Keratinocyte (primary cell): ENCODE measurements around the gene COL6A1. TPM values are rescaled to one million over a fixed set of nuclear protein-coding genes. Genes with fewer than 3 reads are reported as not detected.

ENCODE experiments used
- DNase-seq: peaks from one replicate; pipeline ENCODE4 v3.0.0-alpha.2; 2011; ENCODE audit warnings: low read depth, missing footprints, low spot score
- FAIRE-seq: peaks from 2 replicates; lab custom pipeline; 2011; peaks lifted over from hg19 to GRCh38; lab: Jason Lieb, UNC
- H2AFZ ChIP-seq: 2 replicates; pipeline ENCODE4 v1.6.0; 2012; ENCODE audit warnings: low read length, control low read depth, inconsistent platforms; ENCODE audit not compliant: control insufficient read depth
- H3K27ac ChIP-seq: 2 replicates; pipeline ENCODE4 v1.5.1; 2011; ENCODE audit warnings: low read length; ENCODE audit not compliant: control insufficient read depth, insufficient read depth
- H3K27me3 ChIP-seq: 3 replicates; pipeline ENCODE4 v1.6.0; 2011; ENCODE audit warnings: low read length; ENCODE audit not compliant: control insufficient read depth, insufficient read depth; ENCODE audit errors: extremely low read depth
- H3K36me3 ChIP-seq, 2 experiments: 2 replicates in 1 of 2; 3 replicates in 1 of 2; pipeline ENCODE4 v1.5.1; 2011; ENCODE audit warnings: low read length in 2 of 2, mild to moderate bottlenecking in 1 of 2; ENCODE audit not compliant: control insufficient read depth in 2 of 2, insufficient read depth in 2 of 2; ENCODE audit errors: extremely low read depth in 1 of 2
- H3K4me1 ChIP-seq: 3 replicates; pipeline ENCODE4 v1.5.1; 2011; ENCODE audit warnings: low read length; ENCODE audit not compliant: control insufficient read depth, insufficient read depth; ENCODE audit errors: extremely low read depth
- H3K4me2 ChIP-seq: 3 replicates; pipeline ENCODE4 v1.6.0; 2011; ENCODE audit warnings: low read depth, low read length; ENCODE audit not compliant: control insufficient read depth, insufficient read depth; ENCODE audit errors: extremely low read depth
- H3K4me3 ChIP-seq, 3 experiments: fragments of 200-600 bp in 1 of 3; sonication (generic) in 1 of 3; 2 replicates in 2 of 3; 3 replicates in 1 of 3; pipeline ENCODE4 v1.5.1; 2011 to 2016; ENCODE audit warnings: low read length in 3 of 3, mild to moderate bottlenecking in 3 of 3, control low read depth in 2 of 3, inconsistent platforms in 1 of 3, low read depth in 1 of 3, mixed read lengths in 1 of 3, mixed run types in 1 of 3, moderate library complexity in 1 of 3; ENCODE audit not compliant: control insufficient read depth in 2 of 3, insufficient read depth in 2 of 3; ENCODE audit errors: extremely low read depth in 1 of 3
- H3K79me2 ChIP-seq: 2 replicates; pipeline ENCODE4 v1.6.0; 2012; ENCODE audit warnings: low read length; ENCODE audit not compliant: control insufficient read depth, insufficient read depth
- H3K9ac ChIP-seq: 3 replicates; pipeline ENCODE4 v1.6.0; 2011; ENCODE audit warnings: low read length; ENCODE audit not compliant: control insufficient read depth, insufficient read depth; ENCODE audit errors: extremely low read depth
- H3K9me1 ChIP-seq: 3 replicates; pipeline ENCODE4 v1.6.0; 2011; ENCODE audit warnings: low read length; ENCODE audit not compliant: control insufficient read depth, insufficient read depth; ENCODE audit errors: extremely low read depth
- H3K9me3 ChIP-seq: 2 replicates; pipeline ENCODE4 v1.5.1; 2012; ENCODE audit warnings: low read depth, low read length; ENCODE audit not compliant: control insufficient read depth
- H4K20me1 ChIP-seq: 3 replicates; pipeline ENCODE4 v1.6.0; 2011; ENCODE audit warnings: low read length; ENCODE audit not compliant: control insufficient read depth, insufficient read depth; ENCODE audit errors: extremely low read depth
- EZH2 ChIP-seq: IDR thresholded peaks from one replicate; pipeline ENCODE4 v1.6.1; 2012; ENCODE audit warnings: inconsistent platforms, mild to moderate bottlenecking, low read length, moderate library complexity
- dilution Hi-C: fragments of 300-500 bp; cut with MboI; formaldehyde crosslinking; loops from one replicate; pipeline ENCODE4 v1.7.0; 2020; ENCODE audit warnings: low sequenced_read_pairs; ENCODE audit not compliant: extremely low pct_ligation_motif_present
- polyA plus RNA-seq, 5 experiments: library from polyadenylated mRNA; depleted of rRNA in 3 of 5; stranded (reverse) in 3 of 5; stranded (forward) in 1 of 5; unstranded in 1 of 5; fragments of >200 nt; gene quantifications; 1 replicate in 1 of 5; 2 replicates in 3 of 5; 3 replicates in 1 of 5; pipeline versions ENCODE4 v1.2.1 to v1.2.3, GENCODE V29; 2011 to 2012; ENCODE audit warnings: missing spikeins in 2 of 5, low read depth in 1 of 5, low replicate concordance in 1 of 5
- TF ChIP-seq, protein P1 (sequence below), 3 experiments: IDR thresholded peaks in 1 of 3; conservative IDR thresholded peaks in 1 of 3; optimal IDR thresholded peaks in 1 of 3; 2 replicates in 2 of 3; 3 replicates in 1 of 3; pipeline versions ENCODE3 to v1.5.1; 2011; ENCODE audit warnings: low read length in 3 of 3, mild to moderate bottlenecking in 3 of 3, moderate library complexity in 2 of 3, control low read depth in 1 of 3, inconsistent platforms in 1 of 3; ENCODE audit not compliant: insufficient read depth in 2 of 3; ENCODE audit errors: extremely low read depth in 1 of 3

The COL6A1 gene
- polyA plus RNA-seq, 1 donor (not counting 4 experiments of a cell fraction or from before 2014, with no cell fraction given), result 2.5 TPM

DNA sequence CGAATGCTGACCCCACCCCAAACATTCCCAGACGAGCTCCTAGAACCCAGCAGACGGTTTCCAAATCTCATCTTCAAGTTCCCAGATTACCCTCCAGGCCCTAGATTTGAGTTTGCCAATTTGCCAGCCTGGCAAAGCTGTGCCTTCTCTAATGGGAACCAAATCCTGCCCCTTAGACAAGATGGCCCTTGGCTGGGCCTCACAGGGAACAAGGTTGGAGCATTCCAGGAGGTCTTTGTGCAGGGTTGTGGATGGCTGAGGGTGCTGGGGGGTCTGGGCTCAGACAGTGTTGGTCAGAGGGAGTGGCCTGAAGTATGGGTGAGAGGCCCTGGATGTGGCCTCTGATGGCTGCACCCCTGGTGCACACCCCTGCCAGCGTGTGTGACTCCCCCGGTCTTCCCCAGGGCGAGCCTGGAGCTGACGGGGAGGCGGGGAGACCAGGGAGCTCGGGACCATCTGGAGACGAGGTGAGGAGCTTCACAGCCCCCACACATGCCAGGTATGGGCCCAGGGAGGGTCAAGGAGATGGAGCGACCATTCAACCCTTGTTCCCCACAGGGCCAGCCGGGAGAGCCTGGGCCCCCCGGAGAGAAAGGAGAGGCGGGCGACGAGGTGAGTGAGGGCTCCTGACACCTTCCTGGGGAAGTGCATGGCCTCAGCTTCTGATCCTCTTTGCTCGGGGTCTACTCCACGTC is 10.2 kb downstream of the COL6A1 start:
- TF ChIP-seq, protein P1, sequence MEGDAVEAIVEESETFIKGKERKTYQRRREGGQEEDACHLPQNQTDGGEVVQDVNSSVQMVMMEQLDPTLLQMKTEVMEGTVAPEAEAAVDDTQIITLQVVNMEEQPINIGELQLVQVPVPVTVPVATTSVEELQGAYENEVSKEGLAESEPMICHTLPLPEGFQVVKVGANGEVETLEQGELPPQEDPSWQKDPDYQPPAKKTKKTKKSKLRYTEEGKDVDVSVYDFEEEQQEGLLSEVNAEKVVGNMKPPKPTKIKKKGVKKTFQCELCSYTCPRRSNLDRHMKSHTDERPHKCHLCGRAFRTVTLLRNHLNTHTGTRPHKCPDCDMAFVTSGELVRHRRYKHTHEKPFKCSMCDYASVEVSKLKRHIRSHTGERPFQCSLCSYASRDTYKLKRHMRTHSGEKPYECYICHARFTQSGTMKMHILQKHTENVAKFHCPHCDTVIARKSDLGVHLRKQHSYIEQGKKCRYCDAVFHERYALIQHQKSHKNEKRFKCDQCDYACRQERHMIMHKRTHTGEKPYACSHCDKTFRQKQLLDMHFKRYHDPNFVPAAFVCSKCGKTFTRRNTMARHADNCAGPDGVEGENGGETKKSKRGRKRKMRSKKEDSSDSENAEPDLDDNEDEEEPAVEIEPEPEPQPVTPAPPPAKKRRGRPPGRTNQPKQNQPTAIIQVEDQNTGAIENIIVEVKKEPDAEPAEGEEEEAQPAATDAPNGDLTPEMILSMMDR (optimal IDR thresholded peaks at IDR 0.05 in 1 of 3, IDR thresholded peaks at IDR 0.05 in 1 of 3, conservative IDR thresholded peaks at IDR 0.05 in 1 of 3; ENCODE audit: extremely low read depth in 1 of 3, insufficient read depth in 2 of 3, low read length in 3 of 3), result no peak
- TF ChIP-seq EZH2, result no peak
- no peak overlapping the region for H3K4me3 ChIP-seq
- no peak overlapping the region for H3K9ac ChIP-seq
- dilution Hi-C loops, result no loop called here
- no peak for DNase-seq
- H3K4me2 ChIP-seq, result no peak overlapping the region
- H4K20me1 ChIP-seq, result no peaks in the 10 kb centered on the region
- no peaks in the 10 kb centered on the region for H3K4me1 ChIP-seq
- no peak for FAIRE-seq
- H3K79me2 ChIP-seq, result no peaks in the 10 kb centered on the region
- no peaks in the 10 kb centered on the region for H3K36me3 ChIP-seq
- no peaks in the 10 kb centered on the region for H3K9me3 ChIP-seq
- H3K27me3 ChIP-seq, result no peaks in the 10 kb centered on the region
- no peak overlapping the region for H3K27ac ChIP-seq
- no peaks in the 10 kb centered on the region for H3K9me1 ChIP-seq
- H2AFZ ChIP-seq, result no peak overlapping the region

DNA sequence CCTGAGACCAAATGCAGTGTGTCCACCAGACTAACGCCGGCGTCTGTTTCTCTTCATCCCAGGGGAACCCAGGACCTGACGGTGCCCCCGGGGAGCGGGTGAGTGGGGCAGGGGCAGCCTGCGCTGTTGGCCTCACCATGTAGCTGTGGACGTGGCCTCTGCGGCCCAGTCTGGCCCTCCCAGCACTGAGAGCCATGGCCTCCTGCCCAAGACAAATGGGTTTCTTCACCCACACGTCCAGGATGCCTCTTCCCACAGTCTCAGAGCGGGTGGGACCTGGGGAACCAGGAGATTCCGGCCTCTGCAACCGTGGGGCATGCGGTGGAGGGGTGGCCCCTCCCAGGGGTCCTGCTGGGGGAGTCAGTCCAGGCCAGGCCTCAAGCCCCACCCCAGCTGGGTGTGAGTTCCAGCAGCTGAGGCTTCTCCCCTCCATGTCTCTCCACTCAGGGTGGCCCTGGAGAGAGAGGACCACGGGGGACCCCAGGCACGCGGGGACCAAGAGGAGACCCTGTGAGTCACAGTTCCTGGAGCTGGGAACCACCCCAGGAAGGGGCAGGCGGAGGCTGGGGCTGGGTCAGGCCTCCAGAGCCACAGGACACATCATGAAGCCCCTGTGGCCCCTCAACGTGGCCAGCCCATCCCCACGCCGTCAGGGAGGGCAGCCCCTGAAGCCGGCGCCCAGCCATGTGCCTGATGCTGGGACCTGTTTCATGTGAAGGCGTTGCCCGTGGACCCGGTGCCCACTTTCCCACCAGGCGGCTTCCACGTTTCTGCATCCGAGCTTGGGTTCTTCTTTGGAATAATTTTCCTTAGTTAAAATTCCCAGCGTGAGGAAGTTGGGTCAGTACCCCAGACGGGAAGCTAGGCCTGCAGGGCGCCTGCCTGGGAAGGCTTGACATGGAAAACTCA is 11.0 kb downstream of the COL6A1 start:
- H2AFZ ChIP-seq, result no peak overlapping the region
- H4K20me1 ChIP-seq, result no peaks in the 10 kb centered on the region
- H3K36me3 ChIP-seq, result no peaks in the 10 kb centered on the region
- H3K4me2 ChIP-seq, result no peak overlapping the region
- no peak overlapping the region for H3K4me3 ChIP-seq
- no peak for TF ChIP-seq EZH2
- TF ChIP-seq, protein P1 (optimal IDR thresholded peaks at IDR 0.05 in 1 of 3, IDR thresholded peaks at IDR 0.05 in 1 of 3, conservative IDR thresholded peaks at IDR 0.05 in 1 of 3; ENCODE audit: extremely low read depth in 1 of 3, insufficient read depth in 2 of 3, low read length in 3 of 3), result no peak
- no peak overlapping the region for H3K9ac ChIP-seq
- H3K9me3 ChIP-seq, result no peaks in the 10 kb centered on the region
- no peak for FAIRE-seq
- no peak for DNase-seq
- H3K27ac ChIP-seq, result no peak overlapping the region
- dilution Hi-C loops, result no loop called here
- no peaks in the 10 kb centered on the region for H3K4me1 ChIP-seq
- no peaks in the 10 kb centered on the region for H3K79me2 ChIP-seq
- H3K9me1 ChIP-seq, result no peaks in the 10 kb centered on the region
- H3K27me3 ChIP-seq, result no peaks in the 10 kb centered on the region
